ENCODE data around the gene RPS15A.
"Not testable (repeated sequence)": the region's sequence is repeated elsewhere in the genome, so short reads cannot be mapped to it uniquely, and the experiment has no call there.

The RPS15A gene

DNA sequence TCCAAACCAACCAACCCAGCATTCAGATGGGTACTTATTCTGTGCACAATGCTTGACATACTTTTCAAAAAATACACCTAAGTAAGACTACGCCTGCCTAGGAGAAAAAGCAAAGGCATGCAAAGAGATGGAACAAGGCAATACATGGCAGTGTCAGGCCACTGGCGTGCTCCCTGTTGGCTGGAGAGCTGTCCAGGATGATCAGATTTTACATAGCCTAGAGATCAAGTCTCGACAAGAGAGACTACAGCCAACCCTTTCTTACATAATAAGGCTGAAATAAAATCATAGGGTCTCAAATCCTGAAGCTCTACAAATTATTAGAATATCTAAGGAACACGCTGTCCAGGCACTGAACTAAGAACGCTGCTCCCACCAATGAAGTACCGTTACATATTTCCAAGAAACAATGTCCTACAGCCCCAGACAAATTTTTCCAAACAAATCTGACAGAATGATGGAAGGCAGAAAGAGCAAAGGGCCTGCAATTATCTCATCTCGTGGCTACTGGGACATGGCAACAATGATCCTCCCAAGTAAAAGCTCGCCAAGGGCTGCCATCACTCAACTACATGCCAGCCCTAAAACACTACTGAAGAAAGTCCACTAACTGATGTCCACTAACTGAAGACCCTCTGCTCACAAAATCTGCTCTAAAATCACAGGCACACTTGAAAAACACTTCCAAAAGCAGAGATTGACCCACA is 5.1 kb downstream of the RPS15A start:
- no peak for DNase-seq (ENCODE audit: low read depth)
- TF ChIP-seq, protein P1, sequence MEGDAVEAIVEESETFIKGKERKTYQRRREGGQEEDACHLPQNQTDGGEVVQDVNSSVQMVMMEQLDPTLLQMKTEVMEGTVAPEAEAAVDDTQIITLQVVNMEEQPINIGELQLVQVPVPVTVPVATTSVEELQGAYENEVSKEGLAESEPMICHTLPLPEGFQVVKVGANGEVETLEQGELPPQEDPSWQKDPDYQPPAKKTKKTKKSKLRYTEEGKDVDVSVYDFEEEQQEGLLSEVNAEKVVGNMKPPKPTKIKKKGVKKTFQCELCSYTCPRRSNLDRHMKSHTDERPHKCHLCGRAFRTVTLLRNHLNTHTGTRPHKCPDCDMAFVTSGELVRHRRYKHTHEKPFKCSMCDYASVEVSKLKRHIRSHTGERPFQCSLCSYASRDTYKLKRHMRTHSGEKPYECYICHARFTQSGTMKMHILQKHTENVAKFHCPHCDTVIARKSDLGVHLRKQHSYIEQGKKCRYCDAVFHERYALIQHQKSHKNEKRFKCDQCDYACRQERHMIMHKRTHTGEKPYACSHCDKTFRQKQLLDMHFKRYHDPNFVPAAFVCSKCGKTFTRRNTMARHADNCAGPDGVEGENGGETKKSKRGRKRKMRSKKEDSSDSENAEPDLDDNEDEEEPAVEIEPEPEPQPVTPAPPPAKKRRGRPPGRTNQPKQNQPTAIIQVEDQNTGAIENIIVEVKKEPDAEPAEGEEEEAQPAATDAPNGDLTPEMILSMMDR (IDR thresholded peaks at IDR 0.05; ENCODE audit: insufficient read depth, low read depth, low read length, missing control alignments), result no peak
- peak overlapping the region; percentile 18 for H3K4me3 ChIP-seq (ENCODE audit: low read length)

DNA sequence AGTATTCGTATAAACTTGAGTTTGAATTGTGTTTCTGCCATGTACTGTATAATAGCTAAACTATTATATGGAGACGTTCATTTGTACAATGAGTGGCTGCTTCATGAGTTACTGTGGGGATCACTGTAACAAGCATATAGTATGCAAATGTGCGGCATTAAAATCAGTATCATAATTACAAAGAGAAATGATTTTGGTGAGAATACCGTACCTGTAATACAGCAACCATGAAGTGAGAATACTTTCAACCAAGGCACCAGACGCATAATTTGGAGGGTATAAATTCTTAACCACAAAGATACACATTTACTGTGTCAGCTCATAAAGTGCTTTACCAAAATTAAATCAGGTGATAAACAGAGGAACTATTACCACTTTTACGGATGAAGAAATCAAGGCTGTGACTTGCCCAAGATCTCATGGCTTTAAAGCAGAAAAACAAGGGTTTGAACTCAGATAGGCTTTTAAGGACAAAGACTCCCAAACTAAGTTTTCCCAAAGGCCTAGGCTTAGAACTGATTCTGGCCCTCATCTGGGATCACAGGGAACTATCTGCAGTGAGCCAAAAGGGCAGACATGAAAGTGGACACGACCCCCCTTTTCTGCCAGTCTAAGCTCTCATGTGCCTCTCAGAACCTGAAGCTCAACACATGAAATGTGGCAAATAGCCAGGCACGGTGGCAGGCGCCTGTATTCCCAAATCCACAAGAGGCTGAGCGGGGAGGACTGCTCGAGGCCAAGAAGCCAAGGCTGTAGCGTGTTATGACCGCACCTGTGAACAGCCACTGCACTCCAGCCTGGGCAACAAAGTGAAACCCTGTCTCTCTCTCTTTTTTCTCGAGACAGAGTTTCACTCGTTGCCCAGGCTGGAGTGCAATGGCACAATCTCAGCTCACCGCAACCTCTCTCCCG is 6.4 kb downstream of the RPS15A start:
- TF ChIP-seq, protein P1 (IDR thresholded peaks at IDR 0.05; ENCODE audit: insufficient read depth, low read depth, low read length, missing control alignments), result no peak

DNA sequence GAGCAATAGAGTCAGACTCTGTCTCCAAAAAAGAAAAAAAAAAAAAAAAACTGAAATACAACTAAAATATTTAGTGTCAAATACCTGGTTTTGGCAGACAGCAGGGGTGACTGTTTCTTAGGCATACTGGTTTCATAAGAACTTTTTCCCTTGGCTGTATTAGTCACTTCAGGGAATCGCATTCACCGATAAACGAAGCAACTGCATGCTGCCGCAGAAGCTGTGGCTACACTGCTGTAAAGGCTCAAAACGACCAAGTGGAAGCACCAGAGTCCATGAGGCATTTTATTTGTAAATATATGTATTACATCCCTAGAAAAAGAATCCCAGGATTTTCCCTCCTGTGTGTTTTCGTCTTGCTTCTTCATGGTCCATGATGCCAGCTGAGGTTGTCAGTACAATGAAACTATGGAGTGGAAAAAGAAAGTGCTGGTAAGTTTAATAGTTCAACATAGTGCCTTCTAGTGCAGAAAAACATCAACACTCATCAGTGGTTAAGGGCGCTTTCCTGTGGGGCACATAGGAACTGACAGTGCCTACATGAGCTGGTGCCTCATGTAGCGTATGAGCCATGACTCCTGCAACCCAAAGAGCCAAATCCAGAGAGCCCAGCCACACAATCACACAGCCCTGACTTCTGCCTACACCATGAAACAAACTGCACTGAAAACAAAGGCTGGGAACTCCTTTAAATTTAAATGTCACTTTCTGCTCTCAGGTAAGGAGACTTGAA is 7.3 kb downstream of the RPS15A start:
- H3K4me3 ChIP-seq (ENCODE audit: low read length), result no peak overlapping the region
- TF ChIP-seq, protein P1 (IDR thresholded peaks at IDR 0.05; ENCODE audit: insufficient read depth, low read depth, low read length, missing control alignments), result no peak
- no peak for DNase-seq (ENCODE audit: low read depth)

More for the DNA sequence above, 6.4 kb downstream of the RPS15A start:
- no peak overlapping the region for H3K4me3 ChIP-seq (ENCODE audit: low read length)
- DNase-seq (ENCODE audit: low read depth), result no peak

DNA sequence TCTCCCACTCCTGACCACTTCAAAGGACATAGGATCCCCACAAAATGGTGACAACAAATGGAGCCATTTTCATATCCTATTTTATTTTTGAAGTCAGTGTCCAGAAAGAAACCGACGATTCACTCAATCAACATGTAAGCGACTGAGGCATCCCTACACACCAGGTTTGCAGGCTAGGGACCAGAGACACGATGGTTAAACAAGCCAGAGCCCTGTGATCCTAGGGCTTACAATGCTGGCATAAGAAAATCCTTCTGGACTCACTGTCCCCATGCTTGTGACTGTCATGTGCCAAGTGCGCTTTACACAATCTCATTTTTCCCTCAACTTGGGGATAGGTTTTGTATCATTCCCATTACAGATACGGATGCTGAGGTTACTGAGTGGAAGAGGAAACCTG is 8.9 kb downstream of the RPS15A start:
- DNase-seq (ENCODE audit: low read depth); H3K4me3 ChIP-seq (ENCODE audit: low read length): not testable (repeated sequence)

DNA sequence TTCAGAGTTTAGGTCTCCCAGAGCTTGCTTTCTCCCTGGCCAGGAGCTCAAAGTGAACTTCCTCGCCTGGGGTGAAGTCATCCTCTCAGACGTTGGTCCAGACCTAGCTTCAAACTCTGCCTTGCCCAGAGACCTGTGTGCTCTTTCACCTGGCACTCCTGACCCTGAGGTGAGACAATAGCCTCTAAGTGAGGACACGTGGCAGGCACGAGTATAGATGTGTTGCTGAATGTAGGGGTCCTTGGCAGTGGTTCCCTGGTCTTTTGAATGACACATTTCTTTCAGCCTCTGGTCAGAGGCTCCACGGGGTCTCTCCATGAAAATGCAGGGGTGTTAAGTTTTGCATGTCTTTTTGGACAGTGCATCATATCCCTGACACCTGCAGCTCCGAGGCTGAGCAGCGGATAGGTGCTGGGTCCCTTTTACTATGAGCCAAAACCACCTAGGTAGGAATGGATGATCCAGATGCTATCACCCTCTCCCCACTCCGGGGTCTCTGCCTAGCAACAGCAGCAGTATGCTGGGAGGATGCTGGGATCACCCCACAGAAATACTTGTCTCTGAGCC is 9.6 kb downstream of the RPS15A start:
- DNase-seq (ENCODE audit: low read depth); H3K4me3 ChIP-seq (ENCODE audit: low read length): not testable (repeated sequence)

DNA sequence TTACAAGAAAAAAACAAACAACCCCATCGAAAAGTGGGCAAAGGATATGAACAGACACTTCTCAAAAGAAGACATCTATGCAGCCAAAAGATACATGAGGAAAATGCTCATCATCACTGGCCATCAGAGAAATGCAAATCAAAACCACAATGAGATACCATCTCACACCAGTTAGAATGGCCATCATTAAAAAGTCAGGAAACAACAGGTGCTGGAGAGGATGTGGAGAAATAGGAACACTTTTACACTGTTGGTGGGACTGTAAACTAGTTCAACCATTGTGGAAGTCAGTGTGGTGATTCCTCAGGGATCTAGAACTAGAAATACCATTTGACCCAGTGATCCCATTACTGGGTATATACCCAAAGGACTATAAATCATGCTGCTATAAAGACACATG is 12.5 kb downstream of the RPS15A start:
- DNase-seq (ENCODE audit: low read depth); H3K4me3 ChIP-seq (ENCODE audit: low read length): not testable (repeated sequence)

DNA sequence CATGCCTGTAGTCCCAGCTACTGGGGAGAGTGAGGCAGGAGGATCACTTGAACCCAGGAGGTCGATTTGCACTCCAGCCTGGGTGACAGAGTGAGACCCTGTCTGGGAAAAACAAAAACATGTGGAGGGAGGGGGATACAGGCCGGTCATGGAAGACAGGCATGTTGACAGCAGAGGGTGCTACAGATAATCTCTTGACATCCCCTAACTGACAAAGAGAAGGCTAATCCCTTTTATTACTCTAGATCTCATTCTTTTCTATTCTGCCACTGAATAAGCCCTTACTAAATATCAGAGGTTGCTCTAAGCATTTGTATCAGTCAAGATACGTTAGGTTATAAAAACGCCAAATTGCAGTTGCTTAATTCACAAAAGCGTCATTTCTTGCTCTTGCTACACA is 13.8 kb downstream of the RPS15A start:
- not testable (repeated sequence) for DNase-seq (ENCODE audit: low read depth); H3K4me3 ChIP-seq (ENCODE audit: low read length)

DNA sequence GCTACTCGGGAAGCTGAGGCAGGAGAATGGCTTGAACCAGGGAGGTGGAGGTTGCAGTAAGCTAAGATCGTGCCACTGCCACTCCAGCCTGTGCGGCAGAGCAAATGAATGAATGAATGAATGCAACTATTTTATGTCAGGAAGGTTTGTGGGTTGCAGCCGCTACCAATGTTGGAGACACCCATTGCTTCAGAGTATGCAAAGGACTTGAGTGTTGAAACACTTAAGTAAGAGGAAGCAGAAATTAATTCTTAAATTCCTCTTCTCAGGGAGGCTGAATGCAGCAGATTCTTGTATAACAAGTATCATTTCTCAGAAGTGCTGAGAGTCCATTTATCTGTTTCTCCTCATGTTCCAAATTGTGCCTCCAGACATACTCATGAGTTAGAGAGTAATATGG is 15.5 kb downstream of the RPS15A start:
- H3K4me3 ChIP-seq (ENCODE audit: low read length); DNase-seq (ENCODE audit: low read depth): not testable (repeated sequence)

DNA sequence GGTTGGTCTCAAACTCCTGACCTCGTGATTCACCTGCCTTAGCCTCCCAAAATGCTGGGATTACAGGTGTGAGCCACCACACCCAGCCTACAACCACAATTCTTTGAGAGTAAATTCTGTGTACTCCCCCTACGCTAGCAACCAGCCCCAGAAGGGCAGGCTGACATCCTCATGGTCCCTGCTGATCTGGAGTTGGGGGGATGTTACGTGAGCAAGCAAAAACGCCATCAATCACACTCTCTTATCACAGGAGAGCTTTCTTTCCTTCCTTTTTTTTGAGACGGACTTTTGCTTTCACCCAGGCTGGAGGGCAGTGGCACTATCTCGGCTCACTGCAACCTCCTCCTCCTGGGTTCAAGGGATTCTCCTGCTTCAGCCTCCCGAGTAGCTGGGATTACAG is 18.0 kb downstream of the RPS15A start:
- not testable (repeated sequence) for DNase-seq (ENCODE audit: low read depth); H3K4me3 ChIP-seq (ENCODE audit: low read length)

DNA sequence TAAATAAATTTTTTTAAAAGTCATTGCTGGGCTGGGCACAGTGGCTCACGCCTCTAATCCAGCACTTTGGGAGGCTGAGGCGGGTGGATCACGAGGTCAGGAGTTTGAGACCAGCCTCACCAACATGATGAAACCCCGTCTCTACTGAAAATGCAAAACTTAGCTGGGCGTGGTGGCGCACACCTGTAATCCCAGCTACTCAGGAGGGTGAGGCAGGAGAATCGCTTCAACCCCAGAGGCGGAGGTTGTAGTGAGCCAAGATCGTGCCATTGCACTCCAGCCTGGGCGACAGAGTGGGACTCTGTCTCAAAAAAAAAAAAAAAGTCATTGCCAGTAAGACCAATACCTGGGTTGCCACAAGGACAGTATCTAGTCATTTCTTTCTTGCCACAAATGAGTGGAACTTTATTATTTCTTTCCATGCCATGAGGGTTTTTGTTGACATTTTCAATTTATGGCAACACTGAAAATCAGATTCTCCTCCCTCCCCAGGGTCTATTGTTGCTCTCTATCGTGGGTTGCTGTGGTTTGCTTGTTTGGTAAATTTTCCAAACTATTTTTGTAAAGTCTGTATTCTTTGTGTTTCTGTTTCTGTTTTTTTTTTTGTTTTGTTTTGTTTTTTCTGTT is 19.7 kb downstream of the RPS15A start:
- not testable (repeated sequence) for DNase-seq (ENCODE audit: low read depth)

DNA sequence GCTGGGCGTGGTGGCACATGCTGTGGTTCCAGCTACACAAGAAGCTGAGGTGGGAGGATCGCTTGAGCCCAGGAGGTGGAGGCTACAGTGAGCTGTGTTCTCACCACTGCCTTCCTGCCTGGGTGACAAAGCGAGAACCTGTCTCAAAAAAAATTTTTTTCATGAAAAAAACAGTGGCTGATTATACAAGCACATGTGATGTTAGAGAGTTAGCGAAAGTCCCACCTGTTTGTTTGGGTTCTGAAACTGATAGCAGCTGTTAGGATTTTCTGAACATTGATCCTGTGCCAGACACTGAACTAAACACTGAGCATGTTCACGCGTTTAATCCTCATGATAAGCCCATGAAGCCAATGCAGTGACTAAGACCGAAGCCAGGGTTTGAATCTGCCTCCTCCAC is 22.9 kb downstream of the RPS15A start:
- H3K4me3 ChIP-seq (ENCODE audit: low read length); DNase-seq (ENCODE audit: low read depth): not testable (repeated sequence)

More for the DNA sequence above, 19.7 kb downstream of the RPS15A start:
- H3K4me3 ChIP-seq (ENCODE audit: low read length), result not testable (repeated sequence)

DNA sequence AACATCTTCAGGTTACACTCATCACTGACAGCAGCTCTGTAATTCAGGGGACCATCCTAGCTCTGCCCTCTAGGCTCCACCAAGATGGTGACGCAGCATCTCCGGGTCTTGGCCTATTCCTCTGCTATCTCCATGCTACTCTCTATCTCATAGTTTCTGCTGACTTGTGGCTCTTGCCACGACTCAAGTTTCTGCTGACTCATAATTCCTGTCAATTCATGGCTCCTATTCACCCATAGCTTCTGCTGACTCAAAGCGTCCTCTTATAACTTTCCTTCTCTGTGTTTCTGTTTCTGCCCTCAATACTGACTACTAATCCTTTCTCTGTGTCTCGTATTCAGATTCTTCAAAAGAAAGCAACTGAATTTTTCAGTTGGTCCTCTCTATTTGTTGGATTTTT is 27.4 kb downstream of the RPS15A start:
- not testable (repeated sequence) for DNase-seq (ENCODE audit: low read depth); H3K4me3 ChIP-seq (ENCODE audit: low read length)
